ENCODE data around the gene STAC3. TPM values are rescaled to one million over a fixed set of nuclear protein-coding genes. Genes with fewer than 3 reads are reported as not detected.

Gene STAC3
- total and polyA plus RNA-seq, 2 of the 8 experiments (the other 6 are each of a cell fraction or from before 2014, with no cell fraction given): 0.70 to 1.3 TPM

GRCh38 chr12:57241402-57242310 lies 9.3 kb downstream of the STAC3 start (continued):
- TF ChIP-seq RXRA (IDR thresholded peaks at IDR 0.05; ENCODE audit: insufficient read depth, low read depth, low read length): no peak
